Pancreas (tissue), 10 donors: ENCODE data around the gene ZIC4. TPM values are rescaled to one million over a fixed set of nuclear protein-coding genes. Genes with fewer than 3 reads are reported as not detected.

ENCODE experiments used
- ATAC-seq, 4 donors: fragments of 200-7000 bp; cut with Tn5 transposase; one replicate each; pipeline versions ENCODE4 v1.8.0 to v1.9.1; 2020; ENCODE audit warnings: mild to moderate bottlenecking in 4 of 4, moderate library complexity in 4 of 4
- DNase-seq, 6 donors: peaks; one replicate each; pipeline ENCODE4 v3.0.0-alpha.2; 2020
- FAIRE-seq: peaks from 2 replicates; lab custom pipeline; 2012; peaks lifted over from hg19 to GRCh38; lab: Jason Lieb, UNC
- H3K27ac ChIP-seq, 4 donors: fragments of 200-600 bp; sonication (generic); 1 replicate in 3 of 4; 2 replicates in 1 of 4; pipeline versions ENCODE4 v1.5.0 to v1.8.0; 2020
- H3K27me3 ChIP-seq, 4 donors: fragments of 200-600 bp; one replicate each; pipeline ENCODE4 v1.8.0; 2021
- H3K36me3 ChIP-seq, 3 donors: fragments of 200-600 bp; sonication (generic) in 1 of 3; one replicate each; pipeline versions ENCODE4 v1.5.0 to v1.8.0; 2020 to 2021
- H3K4me1 ChIP-seq, 3 donors: fragments of 200-600 bp; one replicate each; pipeline ENCODE4 v1.8.0; 2021
- H3K4me3 ChIP-seq, 4 donors: fragments of 200-600 bp; sonication (generic) in 2 of 4; one replicate each; pipeline versions ENCODE4 v1.5.0 to v1.8.0; 2020 to 2021
- H3K9me3 ChIP-seq, 4 donors: fragments of 200-600 bp; one replicate each; pipeline ENCODE4 v1.8.0; 2021
- WGBS, 2 donors: extraction: QIAGEN DNeasy Blood & Tissue Kit; methylation state at CpG; one replicate each; pipeline ENCODE4 v1.1.7; 2013; 5-methylcytosine and 5-hydroxymethylcytosine counted together
- intact Hi-C, 3 donors: fragments of 100-400 bp; cut with DNase I; formaldehyde crosslinking; loops; one replicate each; pipeline versions ENCODE4 v1.11.1 to v1.14.2; 2022
- polyA plus RNA-seq, 2 donors: library from polyadenylated mRNA; stranded (reverse); fragments of 200-250 nt; gene quantifications; one replicate each; pipeline ENCODE4 v1.2.3, GENCODE V29; 2013
- total RNA-seq, 6 donors: library from RNA; stranded (reverse); fragmentation: NEBNext Ultra II Directional in 4 of 6; extraction: Animal tissue kit (Norgen Biotek cat#: 25700) in 4 of 6; gene quantifications; one replicate each; pipeline versions ENCODE4 v1.2.1 to v1.2.4, GENCODE V29; 2021 to 2023
- TF ChIP-seq, protein P1 (sequence below), 4 donors: fragments of 200-600 bp; sonication (generic) in 3 of 4; IDR thresholded peaks; one replicate each; pipeline versions ENCODE4 v1.5.0 to v1.8.0; 2021; ENCODE audit warnings: antibody characterized with exemption in 4 of 4
- donor health status: healthy with polysubstance abuse.
- donor health status: DM: no; HTN: no; CAD: no; lungs with moderate emphysema.
- donor health status: DM: no; HTN: no; CAD: no.
- donor health status: control.
- donor health status: control.
- donor health status: Bipolar disorder and iron deficiency.
- donor health status: DM: yes; HTN: yes; CAD: no.
- donor health status: DM: no; HTN: no; CAD: no.
- donor health status: DM: no; HTN: no; CAD: no.
- donor health status: DM: yes; HTN: yes; CAD: no.

Gene ZIC4
- total and polyA plus RNA-seq, 8 donors = not detected

- whole genome bisulfite sequencing, 2 donors = 4% methylated on average over 50 to 52 of the region's 52 CpGs
- ATAC-seq (peak in 2 of 4 donors; percentile 11 to 14), FAIRE-seq (no peak), DNase-seq (peak in 1 of 6 donors; percentile 73)
- peak overlapping the region in 1 of 4 donors; percentile 41 for H3K4me3 ChIP-seq
- H3K27me3 ChIP-seq = peaks cover 20 to 95% (median 34%) of the 10 kb centered on the region in 4 donors
- intact Hi-C loops = loop anchor here in 1 of 3 donors (10.0 kb wide), 1 partner anchor 45 kb away; no protein-coding TSS in a partner anchor
- no peak overlapping the region for H3K27ac ChIP-seq
- TF ChIP-seq, protein P1, sequence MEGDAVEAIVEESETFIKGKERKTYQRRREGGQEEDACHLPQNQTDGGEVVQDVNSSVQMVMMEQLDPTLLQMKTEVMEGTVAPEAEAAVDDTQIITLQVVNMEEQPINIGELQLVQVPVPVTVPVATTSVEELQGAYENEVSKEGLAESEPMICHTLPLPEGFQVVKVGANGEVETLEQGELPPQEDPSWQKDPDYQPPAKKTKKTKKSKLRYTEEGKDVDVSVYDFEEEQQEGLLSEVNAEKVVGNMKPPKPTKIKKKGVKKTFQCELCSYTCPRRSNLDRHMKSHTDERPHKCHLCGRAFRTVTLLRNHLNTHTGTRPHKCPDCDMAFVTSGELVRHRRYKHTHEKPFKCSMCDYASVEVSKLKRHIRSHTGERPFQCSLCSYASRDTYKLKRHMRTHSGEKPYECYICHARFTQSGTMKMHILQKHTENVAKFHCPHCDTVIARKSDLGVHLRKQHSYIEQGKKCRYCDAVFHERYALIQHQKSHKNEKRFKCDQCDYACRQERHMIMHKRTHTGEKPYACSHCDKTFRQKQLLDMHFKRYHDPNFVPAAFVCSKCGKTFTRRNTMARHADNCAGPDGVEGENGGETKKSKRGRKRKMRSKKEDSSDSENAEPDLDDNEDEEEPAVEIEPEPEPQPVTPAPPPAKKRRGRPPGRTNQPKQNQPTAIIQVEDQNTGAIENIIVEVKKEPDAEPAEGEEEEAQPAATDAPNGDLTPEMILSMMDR (IDR thresholded peaks at IDR 0.05) = no peak
- no peaks in the 10 kb centered on the region for H3K9me3 ChIP-seq
- H3K4me1 ChIP-seq = peaks cover 0 to 7% (median 3%) of the 10 kb centered on the region in 3 donors
- H3K36me3 ChIP-seq = no peaks in the 10 kb centered on the region
Measured at GRCh38 chr3:147410116-147410525, 3.8 kb upstream of the ZIC4 start.

- ATAC-seq (no peak), FAIRE-seq (no peak), DNase-seq (no peak)
- WGBS, 2 donors = 13 to 14% methylated on average over 71 to 80 of the region's 80 CpGs
- intact Hi-C loops = loop anchor here in 1 of 3 donors (10.0 kb wide), 1 partner anchor 45 kb away; no protein-coding TSS in a partner anchor
- Histone ChIP-seq H3K36me3 (no peaks in the 10 kb centered on the region), H3K27me3 (peaks cover 15 to 88% (median 29%) of the 10 kb centered on the region in 4 donors), H3K4me3 (peak within 1 kb of the TSS in 1 of 4 donors; percentile 41), H3K4me1 (peaks cover 0 to 7% (median 3%) of the 10 kb centered on the region in 3 donors), H3K9me3 (no peaks in the 10 kb centered on the region), H3K27ac (no peak within 1 kb of the TSS)
- TF ChIP-seq, protein P1 (IDR thresholded peaks at IDR 0.05) = no peak
Measured at GRCh38 chr3:147409143-147410115, 3.1 kb upstream of the ZIC4 start, which contains the start of gene ZIC1. ZIC1 (plus strand) TSS chr3:147409365; CDS start chr3:147410113, 748 bp downstream.

- H3K4me3 ChIP-seq = no peak overlapping the region
- no peak for FAIRE-seq
- WGBS, 2 donors = 12 to 16% methylated on average over 28 of the region's 28 CpGs
- no peaks in the 10 kb centered on the region for H3K9me3 ChIP-seq
- intact Hi-C loops = no loop called here
- H3K27me3 ChIP-seq = peaks cover 12 to 81% (median 27%) of the 10 kb centered on the region in 4 donors
- peaks cover 0 to 7% (median 3%) of the 10 kb centered on the region in 3 donors for H3K4me1 ChIP-seq
- TF ChIP-seq, protein P1 (IDR thresholded peaks at IDR 0.05) = no peak
- no peak for DNase-seq
- ATAC-seq = no peak
- no peaks in the 10 kb centered on the region for H3K36me3 ChIP-seq
- no peak overlapping the region for H3K27ac ChIP-seq
Measured at GRCh38 chr3:147408188-147409100, 2.1 kb upstream of the ZIC4 start.

DNA sequence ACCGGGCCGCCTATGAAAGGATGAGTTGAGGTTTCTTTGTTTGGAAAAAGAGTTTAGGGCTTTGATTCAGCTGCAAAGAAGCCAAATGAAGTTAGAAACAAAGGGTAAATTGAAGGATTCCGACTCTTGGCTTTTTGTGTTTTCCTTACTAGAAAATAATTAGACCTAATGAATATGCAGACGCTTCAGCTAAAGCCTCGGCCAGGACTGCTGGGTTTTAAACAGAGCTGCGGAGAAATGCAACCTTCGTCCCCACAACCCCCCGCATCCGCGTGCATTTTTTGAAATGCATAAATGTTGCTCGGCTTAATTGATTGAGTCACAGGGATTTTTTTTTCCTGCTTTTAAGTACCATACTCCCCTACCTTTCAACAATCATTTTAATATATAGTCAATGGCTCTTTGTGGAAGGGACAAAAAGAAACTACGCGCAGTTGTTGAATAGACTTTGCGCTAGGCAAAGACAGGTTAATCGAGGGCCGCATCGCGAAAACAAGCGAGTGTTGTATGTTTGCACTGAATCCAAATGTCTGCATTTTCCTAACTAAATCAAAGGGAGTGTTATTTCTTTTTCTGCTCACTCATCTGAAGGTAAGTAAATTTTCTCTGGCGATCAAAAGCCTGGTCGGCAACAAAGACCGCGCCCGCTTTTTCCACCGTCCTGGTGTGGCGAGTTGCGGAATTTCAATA lies 1.3 kb upstream of the ZIC4 start:
- H3K27ac ChIP-seq = no peak overlapping the region
- H3K4me3 ChIP-seq = no peak overlapping the region
- ATAC-seq = no peak

More for the DNA sequence above, 1.3 kb upstream of the ZIC4 start:
- H3K36me3 ChIP-seq = no peaks in the 10 kb centered on the region
- intact Hi-C loops = no loop called here
- DNase-seq (no peak), FAIRE-seq (no peak)
- TF ChIP-seq, protein P1 (IDR thresholded peaks at IDR 0.05) = no peak
- peaks cover 12 to 73% (median 24%) of the 10 kb centered on the region in 4 donors for H3K27me3 ChIP-seq
- no peaks in the 10 kb centered on the region for H3K9me3 ChIP-seq
- WGBS, 2 donors = 14 to 17% methylated on average over 27 of the region's 27 CpGs
- peaks cover 0 to 7% (median 3%) of the 10 kb centered on the region in 3 donors for H3K4me1 ChIP-seq
